OCI-LY1 (cell line): ENCODE results near the gene NDUFC1.

Experiments
- CTCF ChIP-seq: fragments of 200-600 bp; sonication (generic), shearing (Covaris generic); IDR thresholded peaks from 2 replicates; pipeline ENCODE4 v1.5.1; 2017; ENCODE audit warnings: mild to moderate bottlenecking, antibody characterized with exemption, low read length, moderate library complexity, mixed read lengths
- EZH2 ChIP-seq: fragments of 200-600 bp; sonication (generic), shearing (Covaris generic); IDR thresholded peaks from 2 replicates; pipeline ENCODE4 v1.8.0; 2017; ENCODE audit warnings: borderline replicate concordance, mixed run types, mild to moderate bottlenecking, antibody characterized with exemption, low read length, moderate library complexity, mixed read lengths

DNA sequence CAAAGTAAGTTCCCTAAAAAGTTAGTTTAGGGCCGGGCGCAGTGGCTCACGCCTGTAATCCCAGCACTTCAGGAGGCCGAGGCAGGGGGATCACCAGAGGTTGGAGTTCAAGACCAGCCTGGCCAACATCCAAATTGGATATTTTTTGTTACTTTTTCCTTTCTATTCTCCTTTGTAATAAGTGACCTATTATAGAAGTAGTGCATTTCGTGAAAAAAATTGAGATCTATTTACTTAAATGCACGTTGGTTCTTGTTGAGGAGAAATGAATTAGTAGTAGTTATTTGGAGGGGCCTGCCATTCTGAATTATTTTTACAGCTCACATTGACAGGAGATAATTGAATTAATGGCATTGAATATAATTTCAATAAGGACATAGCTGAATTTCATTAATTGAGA lies 22.3 kb upstream of the NDUFC1 start:
- TF ChIP-seq CTCF (no peak), EZH2 (no peak)
